SK-MEL-5 (cell line): ENCODE data around the gene EID2. TPM values are rescaled to one million over a fixed set of nuclear protein-coding genes. Genes with fewer than 3 reads are reported as not detected.

Experiments
- DNase-seq: peaks from one replicate; pipeline ENCODE4 v3.0.0-alpha.2; 2016; ENCODE audit warnings: low read depth, low spot score
- in situ Hi-C: cut with HindIII; loops from 2 replicates; pipeline ENCODE4 v1.10.0; 2016; ENCODE audit warnings: low sequenced_read_pairs, high pct_unique_total_duplicates, low pct_unique_long_range_greater_than_20kb
- small RNA-seq, 2 experiments: library from RNA; depleted of rRNA; stranded (forward); fragments of <200 nt; gene quantifications; one replicate each; pipeline ENCODE3, GENCODE V24; 2014
- total RNA-seq: library from RNA; depleted of rRNA; stranded (reverse); fragments of >200 nt; shearing (Covaris generic); gene quantifications from 2 replicates; pipeline ENCODE4 v1.2.3, GENCODE V29; 2014; rRNA removed

Gene EID2
- total RNA-seq, 1 experiment from 2014 or later = 20.7 TPM

DNA sequence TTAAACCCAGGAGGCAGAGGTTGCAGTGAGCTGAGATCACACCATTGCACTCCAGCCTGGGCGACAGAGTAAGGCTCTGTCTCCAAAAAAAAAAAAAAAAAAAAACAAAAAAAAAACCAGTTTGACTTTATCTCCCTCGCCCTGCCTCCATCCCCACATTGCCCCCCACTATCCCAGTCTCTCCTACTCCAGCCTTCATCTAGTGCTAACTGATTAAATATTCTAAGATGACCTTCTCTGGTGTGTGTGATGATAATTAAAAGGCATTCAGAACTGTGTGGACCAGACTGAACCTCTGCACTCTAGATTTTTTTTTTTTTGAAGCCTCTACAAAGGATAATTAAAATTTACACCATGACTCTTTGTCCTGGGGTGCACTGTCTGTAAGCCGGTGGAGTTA is 47.2 kb downstream of the EID2 start:
- in situ Hi-C loops = no loop called here
- DNase-seq = no peak

DNA sequence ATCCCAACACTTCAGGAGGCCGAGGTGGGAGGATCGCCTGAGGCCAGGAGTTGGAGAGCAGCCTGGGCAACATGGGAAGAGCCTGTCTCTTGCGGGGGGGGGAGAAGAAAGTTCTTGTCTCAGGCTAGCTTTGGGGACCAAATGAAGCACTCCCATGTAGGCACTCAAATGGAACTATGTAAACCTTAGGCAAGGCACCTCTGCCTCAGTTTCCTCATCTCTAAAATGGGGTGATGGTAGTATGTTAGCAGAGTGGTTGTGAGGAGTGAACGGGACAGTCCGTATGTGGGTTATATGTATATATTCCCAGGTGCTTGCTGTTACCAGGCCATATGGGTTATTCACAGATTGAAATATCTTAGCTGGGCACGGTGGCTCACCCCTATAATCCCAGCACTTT is 47.7 kb downstream of the EID2 start:
- DNase-seq = no peak
- in situ Hi-C loops = no loop called here

DNA sequence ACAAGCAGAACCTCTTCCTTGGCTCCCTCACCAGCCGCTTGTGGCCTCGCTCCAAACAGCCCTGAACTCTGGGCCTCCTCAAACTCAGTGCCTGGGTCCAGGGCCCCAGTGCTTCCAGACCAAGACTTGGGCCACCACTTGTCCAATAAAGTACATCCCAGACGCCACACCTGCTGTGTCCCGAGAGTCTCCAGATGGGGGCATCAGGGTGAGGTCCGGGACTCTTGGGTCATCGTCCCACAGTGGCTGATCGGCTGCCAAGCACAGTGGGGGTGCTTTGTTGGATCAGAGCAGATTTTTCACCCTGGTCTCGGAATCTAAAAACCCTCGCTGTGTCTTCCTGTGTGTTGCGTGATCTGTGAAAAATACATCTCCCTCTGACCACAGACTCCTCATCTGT is 50.2 kb downstream of the EID2 start:
- in situ Hi-C loops = no loop called here
- no peak for DNase-seq

Small RNAs within 50 kb of the gene (small RNA-seq; reads per million reads assigned to genes)
- 0 reads per million in 2 experiments for gene RPS29P24

Other genes with a start within 250 kb of the EID2 start
- gene IFNL1, start 243.8 kb downstream of the EID2 start, total RNA-seq = not detected in 2 replicates
- gene LRFN1, start 219.3 kb downstream of the EID2 start, total RNA-seq = 1.6 TPM in 2 replicates
- 0.58 and 0.88 TPM in 2 replicates for gene GMFG, start 204.1 kb downstream of the EID2 start, total RNA-seq
- 69.9 and 78.5 TPM in 2 replicates for gene SAMD4B, start 197.7 kb downstream of the EID2 start, total RNA-seq
- 21.3 and 29.6 TPM in 2 replicates for gene PAF1, start 149.1 kb downstream of the EID2 start, total RNA-seq
- gene MED29, start 148.8 kb downstream of the EID2 start, total RNA-seq = 20.9 and 23.2 TPM in 2 replicates
- gene ZFP36, start 133.3 kb downstream of the EID2 start, total RNA-seq = 2.6 and 3.1 TPM in 2 replicates
- 22.3 and 27.2 TPM in 2 replicates for gene PLEKHG2, start 127.5 kb downstream of the EID2 start, total RNA-seq
- 66.0 and 110 TPM in 2 replicates for gene RPS16, start 104.2 kb downstream of the EID2 start, total RNA-seq
- gene SUPT5H, start 94.6 kb downstream of the EID2 start, total RNA-seq = 98.8 and 113 TPM in 2 replicates
- 431 and 474 TPM in 2 replicates for gene TIMM50, start 59.3 kb downstream of the EID2 start, total RNA-seq
- 42.4 and 45.3 TPM in 2 replicates for gene DLL3, start 41.2 kb downstream of the EID2 start, total RNA-seq
- not detected in 2 replicates for gene SELENOV, start 25.0 kb downstream of the EID2 start, total RNA-seq
- 4.2 and 4.3 TPM in 2 replicates for gene EID2B, start 7.3 kb downstream of the EID2 start, total RNA-seq
- gene LGALS13, start 62.4 kb upstream of the EID2 start, total RNA-seq = not detected in 2 replicates
- not detected in 2 replicates for gene LGALS16, start 115.8 kb upstream of the EID2 start, total RNA-seq
- gene LGALS14, start 164.3 kb upstream of the EID2 start, total RNA-seq = not detected in 2 replicates
- not detected in 2 replicates for gene CLC, start 197.9 kb upstream of the EID2 start, total RNA-seq
- gene LEUTX, start 238.7 kb upstream of the EID2 start, total RNA-seq = not detected in 2 replicates